Cardiac muscle cell (in vitro differentiated cells and primary cell): ENCODE data around the gene NLRP3. TPM values are rescaled to one million over a fixed set of nuclear protein-coding genes. Genes with fewer than 3 reads are reported as not detected.

Experiments
- DNase-seq, 2 donors: peaks; one replicate each; pipeline versions ENCODE4 v3.0.0 to v3.0.0-alpha.2; 2010 to 2017; ENCODE audit warnings: low read depth in 1 of 2, low spot score in 1 of 2
- H3K27ac ChIP-seq: fragments of 200-600 bp; sonication (generic); 2 replicates; pipeline ENCODE4 v1.5.1; 2016
- H3K27me3 ChIP-seq: fragments of 200-600 bp; sonication (generic); 2 replicates; pipeline ENCODE4 v1.6.0; 2016; ENCODE audit warnings: control low read depth
- H3K36me3 ChIP-seq: fragments of 200-600 bp; sonication (generic); 2 replicates; pipeline ENCODE4 v1.5.1; 2016; ENCODE audit warnings: control low read depth
- H3K4me1 ChIP-seq: fragments of 200-600 bp; sonication (generic); 2 replicates; pipeline ENCODE4 v1.8.1; 2017; ENCODE audit warnings: low read depth, mild to moderate bottlenecking, mixed run types
- H3K4me3 ChIP-seq: fragments of 200-600 bp; sonication (generic); 2 replicates; pipeline ENCODE4 v1.5.1; 2016; ENCODE audit warnings: mild to moderate bottlenecking
- H3K9me3 ChIP-seq: fragments of 200-600 bp; sonication (generic); 2 replicates; pipeline ENCODE4 v1.5.1; 2017; ENCODE audit warnings: low read depth, mild to moderate bottlenecking, control low read depth
- CTCF ChIP-seq: IDR thresholded peaks from 2 replicates; pipeline ENCODE4 v1.5.1; 2012; ENCODE audit warnings: low read depth, mild to moderate bottlenecking, low read length
- polyA plus RNA-seq: library from polyadenylated mRNA; unstranded; fragments of >200 nt; fragmentation: Nextera tagmentation; extraction: Ambion mirVana; gene quantifications from 2 replicates; pipeline ENCODE4 v1.2.1, GENCODE V29; 2016
- total RNA-seq: library from RNA; depleted of rRNA; stranded (reverse); fragments of >200 nt; gene quantifications from 2 replicates; pipeline ENCODE4 v1.2.3, GENCODE V29; 2016

NLRP3 gene
- total and polyA plus RNA-seq, 2 experiments from 2014 or later, result 1.5 TPM; not detected in 1

GRCh38 chr1:247451388-247452010 is 35.5 kb downstream of the NLRP3 start:
- Histone ChIP-seq H3K36me3 (no peaks in the 10 kb centered on the region), H3K4me3 (no peak overlapping the region), H3K27me3 (peaks cover 4% of the 10 kb centered on the region), H3K27ac (no peak overlapping the region), H3K4me1 (peaks cover 8% of the 10 kb centered on the region), H3K9me3 (no peaks in the 10 kb centered on the region)
- TF ChIP-seq CTCF, result no peak
- no peak for DNase-seq

GRCh38 chr1:247452447-247453039 is 36.6 kb downstream of the NLRP3 start:
- H3K9me3 ChIP-seq, result no peaks in the 10 kb centered on the region
- no peak for DNase-seq
- H3K27me3 ChIP-seq, result peaks cover 4% of the 10 kb centered on the region
- H3K27ac ChIP-seq, result no peak overlapping the region
- no peaks in the 10 kb centered on the region for H3K36me3 ChIP-seq
- no peak for TF ChIP-seq CTCF
- H3K4me1 ChIP-seq, result peaks cover 8% of the 10 kb centered on the region
- H3K4me3 ChIP-seq, result no peak overlapping the region

- Histone ChIP-seq H3K27ac (no peak overlapping the region), H3K36me3 (no peaks in the 10 kb centered on the region), H3K4me3 (no peak overlapping the region), H3K4me1 (peaks cover 8% of the 10 kb centered on the region), H3K9me3 (no peaks in the 10 kb centered on the region), H3K27me3 (peaks cover 4% of the 10 kb centered on the region)
- TF ChIP-seq CTCF, result no peak
- DNase-seq, result no peak
These were observed 37.3 kb downstream of the NLRP3 start for GRCh38 chr1:247453245-247453644.

GRCh38 chr1:247453997-247454396 is 38.0 kb downstream of the NLRP3 start:
- no peaks in the 10 kb centered on the region for H3K9me3 ChIP-seq
- no peak for TF ChIP-seq CTCF
- H3K27me3 ChIP-seq, result peaks cover 4% of the 10 kb centered on the region
- no peaks in the 10 kb centered on the region for H3K36me3 ChIP-seq
- no peak for DNase-seq
- H3K4me3 ChIP-seq, result no peak overlapping the region
- peaks cover 8% of the 10 kb centered on the region for H3K4me1 ChIP-seq
- H3K27ac ChIP-seq, result no peak overlapping the region

GRCh38 chr1:247456021-247456420 is 40.0 kb downstream of the NLRP3 start:
- DNase-seq, result no peak
- H3K36me3 ChIP-seq, result no peaks in the 10 kb centered on the region
- H3K4me1 ChIP-seq, result peaks cover 8% of the 10 kb centered on the region
- no peak overlapping the region for H3K27ac ChIP-seq
- TF ChIP-seq CTCF, result no peak
- no peak overlapping the region for H3K4me3 ChIP-seq
- no peaks in the 10 kb centered on the region for H3K9me3 ChIP-seq
- H3K27me3 ChIP-seq, result peaks cover 4% of the 10 kb centered on the region
